Measurements from ENCODE around the gene NFIC. TPM values are rescaled to one million over a fixed set of nuclear protein-coding genes. Genes with fewer than 3 reads are reported as not detected.

The NFIC gene
- total and polyA plus RNA-seq, 2 of the 4 experiments (the other 2 are of a cell fraction) = 21.9 to 32.1 TPM

- no peak overlapping the region for H4K8ac ChIP-seq (ENCODE audit: low read depth in 2 of 2, low read length in 2 of 2)
- H2BK5ac ChIP-seq (ENCODE audit: low read depth, low read length, poor library complexity, severe bottlenecking) = no peak overlapping the region
- no peak overlapping the region for H2AK9ac ChIP-seq (replicated peaks; ENCODE audit: low read depth, low read length, poor library complexity)
- no peak overlapping the region for H2AK5ac ChIP-seq (ENCODE audit: low read depth, low read length)
- no peak overlapping the region for H3K56ac ChIP-seq (ENCODE audit: extremely low read depth, insufficient read depth, low read length)
- dilution Hi-C loops (cut with HindIII; ENCODE audit: low sequenced_read_pairs, unreplicated experiment) = no loop called here
- H3K27me3 ChIP-seq (ENCODE audit: control insufficient read depth, insufficient read depth, low read length) = no peaks in the 10 kb centered on the region
- H3K4me3 ChIP-seq (ENCODE audit: insufficient read depth, low read depth, low read length) = no peak overlapping the region
- intact Hi-C loops (cut with micrococcal nuclease) = no loop called here
- no peak overlapping the region for H2BK20ac ChIP-seq (ENCODE audit: low read depth, low read length)
- H4K5ac ChIP-seq (ENCODE audit: low read depth, low read length) = no peak overlapping the region
- no TSS peak for BruUV-seq (replicated peaks)
- TF ChIP-seq MAFK (IDR thresholded peaks at IDR 0.05; ENCODE audit: low read depth, low read length) = no peak
- no peak for TF ChIP-seq CHD1 (IDR thresholded peaks at IDR 0.05; ENCODE audit: low read depth, low read length)
- no peak for TF ChIP-seq RCOR1 (IDR thresholded peaks at IDR 0.05; ENCODE audit: insufficient replicate concordance, low read length)
- TF ChIP-seq NFE2L2 (IDR thresholded peaks at IDR 0.05; ENCODE audit: low read depth, low read length) = no peak
- no peak for TF ChIP-seq MAZ (IDR thresholded peaks at IDR 0.05; ENCODE audit: borderline replicate concordance, low read depth, low read length)
- TF ChIP-seq RFX5 (IDR thresholded peaks at IDR 0.05; ENCODE audit: low read depth, low read length) = no peak
- no peak for TF ChIP-seq BHLHE40 (IDR thresholded peaks at IDR 0.05; ENCODE audit: low read depth, low read length)
- POLR2A ChIA-PET (ENCODE audit: unreplicated experiment) = no interaction called here
- H3K23ac ChIP-seq (ENCODE audit: low read depth, low read length) = no peak overlapping the region
- H3K4me1 ChIP-seq (ENCODE audit: control insufficient read depth, insufficient read depth, low read length) = peaks cover 3% of the 10 kb centered on the region; the same call in 1 of the 2 replicates
- in situ Hi-C loops (cut with MboI; ENCODE audit: low sequenced_read_pairs) = no loop called here
- H3K14ac ChIP-seq (replicated peaks; ENCODE audit: low read depth, low read length) = no peak overlapping the region
- no peak for DNase-seq
- peaks cover 3% of the 10 kb centered on the region; the same call in 1 of the 2 replicates for H3K9me1 ChIP-seq (ENCODE audit: insufficient read depth, low read length)
- H3K4ac ChIP-seq (ENCODE audit: low read depth, low read length) = no peak overlapping the region
- no peak overlapping the region for H3K4me2 ChIP-seq (ENCODE audit: low read depth, low read length)
- WGBS, 2 experiments (ENCODE audit: extremely low coverage in 2 of 2, insufficient read length in 1 of 2) = 70% methylated on average over 2 of the region's 2 CpGs; no CpG with 5 or more reads in 1 of the 2 experiments
- H2AFZ ChIP-seq (replicated peaks; ENCODE audit: low read length, poor library complexity) = no peak overlapping the region
- H3K9ac ChIP-seq (ENCODE audit: low read depth, low read length) = no peak overlapping the region
- H3K36me3 ChIP-seq (ENCODE audit: control insufficient read depth, insufficient read depth, low read length) = no peaks in the 10 kb centered on the region
- H4K91ac ChIP-seq (ENCODE audit: insufficient read depth, low read depth, low read length) = no peak overlapping the region
- H3K27ac ChIP-seq (ENCODE audit: insufficient read depth, low read length) = no peak overlapping the region
- peaks cover 9 to 15% of the 10 kb centered on the region in 2 experiments; a peak in 3 of 4 replicates for H3K79me1 ChIP-seq (ENCODE audit: low read depth in 1 of 2, low read length in 2 of 2)
- H4K20me1 ChIP-seq (ENCODE audit: insufficient read depth, low read length) = peaks cover 13% of the 10 kb centered on the region
- CTCF ChIA-PET = no interaction called here
- ATAC-seq (ENCODE audit: low read depth) = no peak
- H2BK15ac ChIP-seq (ENCODE audit: low read depth, low read length) = no peak overlapping the region
- peaks cover 4% of the 10 kb centered on the region; the same call in 1 of the 2 replicates for H3K9me3 ChIP-seq (ENCODE audit: control insufficient read depth, insufficient read depth, low read length)
- H2BK120ac ChIP-seq (ENCODE audit: low read depth, low read length) = no peak overlapping the region
- H3K18ac ChIP-seq (ENCODE audit: low read depth, low read length) = no peak overlapping the region
Observed at GRCh38 chr19:3356805-3357204, 9.6 kb upstream of the NFIC start.
